ENCODE results near the gene B3GLCT. TPM values are rescaled to one million over a fixed set of nuclear protein-coding genes. Genes with fewer than 3 reads are reported as not detected.

B3GLCT gene
- polyA plus RNA-seq, 1 of the 3 experiments (the other 2 are of a cell fraction) = 2.4 TPM

- Histone ChIP-seq H3K36me3 (replicated peaks in 1 of 2; ENCODE audit: control insufficient read depth in 1 of 2, insufficient read depth in 2 of 2, low read length in 1 of 2) (no peaks in the 10 kb centered on the region), H3K27ac (ENCODE audit: low read depth in 2 of 2, low read length in 1 of 2) (no peak overlapping the region), H3F3A (replicated peaks; ENCODE audit: insufficient read depth) (no peaks in the 10 kb centered on the region), H4K20me1 (ENCODE audit: insufficient read depth) (no peaks in the 10 kb centered on the region), H3K4me1 (ENCODE audit: control insufficient read depth in 1 of 2, insufficient read depth in 2 of 2, low read depth in 1 of 2, low read length in 1 of 2) (no peaks in the 10 kb centered on the region), H3K79me2 (ENCODE audit: insufficient read depth) (no peaks in the 10 kb centered on the region), H3K9me2 (no peaks in the 10 kb centered on the region), H3K9ac (no peak overlapping the region), H2AFZ (ENCODE audit: low read depth) (no peak overlapping the region), H3K27me3 (ENCODE audit: insufficient read depth) (no peaks in the 10 kb centered on the region), H3K9me3 (no peaks in the 10 kb centered on the region), H3K4me2 (no peak overlapping the region), H3K4me3 (ENCODE audit: low read depth in 2 of 2, low read length in 1 of 2) (no peak overlapping the region)
- CTCF ChIA-PET = no interaction called here
- POLR2A ChIA-PET = no interaction called here
- no peak for DNase-seq
- TF ChIP-seq IRF3 (IDR thresholded peaks at IDR 0.05; ENCODE audit: low read depth, low read length) (no peak), REST (IDR thresholded peaks at IDR 0.05; ENCODE audit: low read depth, low read length) (no peak), NRF1 (IDR thresholded peaks at IDR 0.05; ENCODE audit: low read depth, low read length) (no peak)
Measured at GRCh38 chr13:31301119-31301518, 101.3 kb downstream of the B3GLCT start.

- 87% methylated on average over 4 of the region's 4 CpGs for WGBS (ENCODE audit: low lambda C conversion rate)
- no peaks in the 10 kb centered on the region for H3K79me2 ChIP-seq (ENCODE audit: insufficient read depth)
- no peaks in the 10 kb centered on the region for H3K4me1 ChIP-seq (ENCODE audit: control insufficient read depth in 1 of 2, insufficient read depth in 2 of 2, low read depth in 1 of 2, low read length in 1 of 2)
- H3K9me3 ChIP-seq = no peaks in the 10 kb centered on the region
- no peaks in the 10 kb centered on the region for H4K20me1 ChIP-seq (ENCODE audit: insufficient read depth)
- no peak overlapping the region for H3K4me3 ChIP-seq (ENCODE audit: low read depth in 2 of 2, low read length in 1 of 2)
- H3K36me3 ChIP-seq (replicated peaks in 1 of 2; ENCODE audit: control insufficient read depth in 1 of 2, insufficient read depth in 2 of 2, low read length in 1 of 2) = no peaks in the 10 kb centered on the region
- no peak overlapping the region for H3K27ac ChIP-seq (ENCODE audit: low read depth in 2 of 2, low read length in 1 of 2)
- ChIA-PET CTCF (interaction anchor here (2.7 kb wide), 1 partner anchor 74 kb away, joined by 8 read pairs; no protein-coding TSS in a partner anchor), POLR2A (no interaction called here)
- no peaks in the 10 kb centered on the region for H3K27me3 ChIP-seq (ENCODE audit: insufficient read depth)
- H3K4me2 ChIP-seq = no peak overlapping the region
- H3F3A ChIP-seq (replicated peaks; ENCODE audit: insufficient read depth) = no peaks in the 10 kb centered on the region
- TF ChIP-seq NRF1 (IDR thresholded peaks at IDR 0.05; ENCODE audit: low read depth, low read length) (no peak), ELF1 (IDR thresholded peaks at IDR 0.05) (no peak), YY1 (IDR thresholded peaks at IDR 0.05; ENCODE audit: low read depth) (no peak), RAD21 (IDR thresholded peaks at IDR 0.05; ENCODE audit: low read length) (no peak), EP300 (IDR thresholded peaks at IDR 0.05; ENCODE audit: borderline replicate concordance in 1 of 2, low read depth in 1 of 2, low read length in 1 of 2) (no peak), SIN3A (IDR thresholded peaks at IDR 0.05; ENCODE audit: borderline replicate concordance, low read depth, low read length) (no peak), TAF1 (IDR thresholded peaks at IDR 0.05; ENCODE audit: borderline replicate concordance, low read depth, low read length) (no peak), PBX3 (IDR thresholded peaks at IDR 0.05) (no peak), POLR2AphosphoS5 (IDR thresholded peaks at IDR 0.05; ENCODE audit: low read depth, low read length) (no peak), CTCF (IDR thresholded peaks at IDR 0.05) (no peak), FOSL2 (IDR thresholded peaks at IDR 0.05; ENCODE audit: borderline replicate concordance, low read depth) (no peak), MEF2A (IDR thresholded peaks at IDR 0.05; ENCODE audit: borderline replicate concordance, low read depth) (no peak), RFX5 (IDR thresholded peaks at IDR 0.05; ENCODE audit: low read length) (no peak), RXRA (IDR thresholded peaks at IDR 0.05; ENCODE audit: borderline replicate concordance, low read depth) (no peak), RCOR1 (IDR thresholded peaks at IDR 0.05; ENCODE audit: low read length) (no peak), TEAD4 (IDR thresholded peaks at IDR 0.05; ENCODE audit: borderline replicate concordance, insufficient read depth) (no peak), SMC3 (IDR thresholded peaks at IDR 0.05; ENCODE audit: low read depth, low read length) (no peak)
- DNase-seq = no peak
- no peak overlapping the region for H2AFZ ChIP-seq (ENCODE audit: low read depth)
- H3K9me2 ChIP-seq = no peaks in the 10 kb centered on the region
- no peak overlapping the region for H3K9ac ChIP-seq
Measured at GRCh38 chr13:31310356-31310755, 110.6 kb downstream of the B3GLCT start.
